Adrenal gland (tissue), 12 donors: ENCODE data around the gene RNF207. TPM values are rescaled to one million over a fixed set of nuclear protein-coding genes. Genes with fewer than 3 reads are reported as not detected.

Experiments
- DNase-seq, 7 donors: peaks; one replicate each; pipeline ENCODE4 v3.0.0-alpha.2; 2019 to 2020
- H3K27ac ChIP-seq, 5 donors: fragments of 200-600 bp; sonication (generic) in 4 of 5; 1 replicate in 3 of 5; 2 replicates in 2 of 5; pipeline versions ENCODE4 v1.5.1 to v1.8.0; 2016 to 2020; ENCODE audit warnings: mild to moderate bottlenecking in 1 of 5
- H3K27me3 ChIP-seq: fragments of 200-600 bp; 2 replicates; pipeline ENCODE4 v1.8.0; 2021
- H3K36me3 ChIP-seq, 2 donors: fragments of 200-600 bp; replicated peaks in 1 of 2; 1 replicate in 1 of 2; 2 replicates in 1 of 2; pipeline versions ENCODE4 v1.5.1 to v1.8.0; 2018 to 2022
- H3K4me1 ChIP-seq, 2 donors: fragments of 200-600 bp; replicated peaks in 1 of 2; 1 replicate in 1 of 2; 2 replicates in 1 of 2; pipeline versions ENCODE4 v1.5.1 to v1.8.0; 2018 to 2021
- H3K4me3 ChIP-seq, 4 donors: fragments of 200-600 bp; sonication (generic) in 3 of 4; one replicate each; pipeline ENCODE4 v1.5.1; 2016 to 2018
- H3K9me3 ChIP-seq, 3 donors: fragments of 200-600 bp; sonication (generic) in 1 of 3; replicated peaks in 1 of 3; 1 replicate in 2 of 3; 2 replicates in 1 of 3; pipeline versions ENCODE4 v1.5.1 to v1.8.0; 2016 to 2021
- CTCF ChIP-seq, 6 experiments: fragments of 450-650 bp in 4 of 6; fragments of 200-600 bp in 2 of 6; sonication (generic) in 1 of 6; IDR thresholded peaks; 1 replicate in 5 of 6; 2 replicates in 1 of 6; pipeline versions ENCODE4 v1.5.1 to v1.8.0; 2016 to 2021; ENCODE audit warnings: antibody characterized with exemption in 6 of 6, mild to moderate bottlenecking in 2 of 6, moderate library complexity in 1 of 6
- POLR2A ChIP-seq, 2 donors: fragments of 450-650 bp; IDR thresholded peaks; one replicate each; pipeline ENCODE4 v1.6.1; 2017; ENCODE audit warnings: antibody characterized with exemption in 2 of 2, mild to moderate bottlenecking in 2 of 2, moderate library complexity in 1 of 2
- WGBS, 4 donors: extraction: QIAGEN DNeasy Blood & Tissue Kit in 2 of 4; methylation state at CpG; one replicate each; pipeline versions ENCODE4 v1.1.5 to v1.1.7; 2013 to 2017; 5-methylcytosine and 5-hydroxymethylcytosine counted together
- intact Hi-C, 2 donors: fragments of 100-400 bp; cut with DNase I; formaldehyde crosslinking; loops; one replicate each; pipeline versions ENCODE4 v1.14.1 to v1.15.0; 2022 to 2023
- polyA plus RNA-seq, 3 donors: library from polyadenylated mRNA; stranded (reverse); fragments of 200-250 nt in 2 of 3; fragments of 350-450 nt in 1 of 3; fragmentation: Illumina TruSeq in 1 of 3; extraction: RNeasy Lipid Tissue Mini Kit (QIAGEN cat#74804) in 1 of 3; gene quantifications; one replicate each; pipeline ENCODE4 v1.2.3, GENCODE V29; 2013 to 2014
- total RNA-seq, 9 donors: library from RNA; depleted of rRNA in 4 of 9; stranded (reverse); fragments of >200 nt in 4 of 9; fragments of 120-200 nt in 1 of 9; fragmentation: NEBNext Ultra II Directional in 1 of 9; extraction: Animal tissue kit (Norgen Biotek cat#: 25700) in 1 of 9; gene quantifications; one replicate each; pipeline versions ENCODE4 v1.1.0 to v1.2.4, GENCODE V29; 2013 to 2023
- donor health status: healthy with polysubstance abuse.
- donor health status: Bipolar disorder and iron deficiency.
- donor health status: DM: yes; HTN: yes; CAD: no.
- donor health status: DM: no; HTN: no; CAD: no.
- donor health status: DM: no; HTN: no; CAD: no.
- donor health status: DM: yes; HTN: yes; CAD: no.

RNF207 gene
- total and polyA plus RNA-seq, 12 donors, result 2.2 to 47.4 (median 11.3) TPM

GRCh38 chr1:6241887-6242740 lies 36.2 kb downstream of the RNF207 start:
- Histone ChIP-seq H3K27ac (no peak overlapping the region), H3K27me3 (peaks cover 54% of the 10 kb centered on the region), H3K36me3 (no peaks in the 10 kb centered on the region), H3K9me3 (no peaks in the 10 kb centered on the region), H3K4me3 (no peak overlapping the region), H3K4me1 (peaks cover 5 to 25% of the 10 kb centered on the region in 2 donors)
- no peak for DNase-seq
- intact Hi-C loops, result loop anchor here (5.0 kb wide), 3 partner anchors 35 to 190 kb away; partner anchors contain the start of gene RNF207 (in 2 of the 2)
- TF ChIP-seq CTCF (IDR thresholded peaks at IDR 0.05) (no peak), POLR2A (IDR thresholded peaks at IDR 0.05) (no peak)
- WGBS, 4 donors, result 1 to 3% (median 2%) methylated on average over 8 to 99 of the region's 99 CpGs; no CpG with 5 or more reads in 1 of the 4 donors

GRCh38 chr1:6243053-6243834 lies 37.3 kb downstream of the RNF207 start:
- no peak for DNase-seq
- no peaks in the 10 kb centered on the region for H3K36me3 ChIP-seq
- 26 to 53% (median 32%) methylated on average over 9 to 20 of the region's 20 CpGs for WGBS, 4 donors
- intact Hi-C loops, result loop anchor here (5.0 kb wide), 3 partner anchors 36 to 191 kb away; partner anchors contain the start of gene RNF207 (in 2 of the 2)
- no peaks in the 10 kb centered on the region for H3K9me3 ChIP-seq
- TF ChIP-seq POLR2A (IDR thresholded peaks at IDR 0.05), result no peak
- TF ChIP-seq CTCF (IDR thresholded peaks at IDR 0.05), result no peak
- H3K27ac ChIP-seq, result no peak overlapping the region
- peaks cover 5 to 25% of the 10 kb centered on the region in 2 donors for H3K4me1 ChIP-seq
- peaks cover 54% of the 10 kb centered on the region for H3K27me3 ChIP-seq
- no peak overlapping the region for H3K4me3 ChIP-seq

DNA sequence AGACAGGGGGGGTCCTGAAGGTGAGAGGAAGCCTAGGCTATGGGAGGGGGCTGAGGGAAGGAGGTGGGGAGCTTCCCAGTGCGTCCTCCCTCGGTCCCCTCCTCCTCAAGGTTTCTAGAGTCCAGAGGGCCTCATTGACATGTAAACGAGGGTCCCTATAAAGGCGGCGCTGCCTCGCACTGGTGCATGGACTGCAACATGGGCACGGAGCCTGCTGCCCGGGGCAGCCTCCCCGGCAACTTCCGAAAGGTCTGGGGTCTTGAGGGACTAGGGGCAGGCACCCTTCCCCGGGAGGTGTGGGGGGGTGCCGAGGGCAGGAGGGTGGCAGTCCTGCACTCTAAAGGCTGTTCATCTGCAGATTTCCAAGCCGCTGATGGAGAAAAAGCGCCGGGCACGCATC lies 38.1 kb downstream of the RNF207 start, which contains the start of gene HES3:
TSS of gene HES3 (plus strand) at position 187 of the 400 bp plus-strand sequence. CDS start at position 374, 187 bp downstream.
- Histone ChIP-seq H3K27ac (no peak within 1 kb of the TSS), H3K4me1 (peaks cover 5 to 27% of the 10 kb centered on the region in 2 donors), H3K9me3 (no peaks in the 10 kb centered on the region), H3K36me3 (no peaks in the 10 kb centered on the region), H3K4me3 (no peak within 1 kb of the TSS), H3K27me3 (peaks cover 54% of the 10 kb centered on the region)
- intact Hi-C loops, result loop anchor here (5.0 kb wide), 3 partner anchors 37 to 192 kb away; partner anchors contain the start of gene RNF207 (in 2 of the 2)
- no peak for TF ChIP-seq POLR2A (IDR thresholded peaks at IDR 0.05)
- TF ChIP-seq CTCF (IDR thresholded peaks at IDR 0.05), result no peak
- DNase-seq, result no peak
- 2 to 6% (median 4%) methylated on average over 6 to 16 of the region's 16 CpGs for WGBS, 4 donors
